HepG2 (cell line): ENCODE results near the gene EHBP1. TPM values are rescaled to one million over a fixed set of nuclear protein-coding genes. Genes with fewer than 3 reads are reported as not detected.
A peak's percentile ranks its signal among the peaks of the same experiment; 100 is the strongest.

Experiments
- ATAC-seq: fragments of 200-7000 bp; cut with Tn5 transposase; 3 replicates; pipeline ENCODE4 v1.9.1; 2020; ENCODE audit warnings: mild to moderate bottlenecking, moderate library complexity
- BruUV-seq: library from RNA; stranded (reverse); fragments of 400-500 nt; replicated peaks from 2 replicates; lab custom pipeline; 2021; lab: Mats Ljungman, UMichigan
- CTCF ChIA-PET: fragments of 300-600 bp; formaldehyde crosslinking; extraction: SDS; loops from one replicate; lab custom pipeline; 2021; ENCODE audit warnings: low total read pairs, inconsistent platforms, low intra/inter-chr PET ratio; lab: Yijun Ruan, JAX
- POLR2A ChIA-PET: fragments of 350-600 bp; sonication (Branson Sonifier 250); formaldehyde crosslinking; loops from one replicate; lab custom pipeline; 2020; ENCODE audit warnings: antibody characterized with exemption, inconsistent platforms; lab: Yijun Ruan, JAX
- DNase-seq: peaks from one replicate; pipeline ENCODE4 v3.0.0-alpha.2; 2015; ENCODE audit warnings: low spot score
- FAIRE-seq: peaks from 3 replicates; lab custom pipeline; 2011; peaks lifted over from hg19 to GRCh38; lab: Jason Lieb, UNC
- H2AFZ ChIP-seq: one replicate; pipeline ENCODE4 v1.6.1; 2011; ENCODE audit warnings: low read length, inconsistent platforms
- H3K27ac ChIP-seq: fragments of 300-600 bp; 3 replicates; pipeline ENCODE4 v1.8.0; 2011; ENCODE audit warnings: mixed run types, mild to moderate bottlenecking, mixed read lengths, low read length, inconsistent platforms; ENCODE audit not compliant: insufficient read depth; ENCODE audit errors: extremely low read length
- H3K27me3 ChIP-seq, 2 experiments: fragments of 200-600 bp in 1 of 2; 2 replicates in 1 of 2; 3 replicates in 1 of 2; pipeline versions ENCODE4 v1.6.0 to v1.8.0; 2011; ENCODE audit warnings: low read length in 2 of 2, mild to moderate bottlenecking in 2 of 2, moderate library complexity in 2 of 2, inconsistent platforms in 1 of 2; ENCODE audit not compliant: insufficient read depth in 2 of 2, control insufficient read depth in 1 of 2
- H3K36me3 ChIP-seq, 2 experiments: fragments of 200-600 bp in 1 of 2; replicated peaks in 1 of 2; 2 replicates in 1 of 2; 3 replicates in 1 of 2; pipeline versions ENCODE4 v1.5.1 to v1.8.0; 2011; ENCODE audit warnings: low read length in 2 of 2, inconsistent platforms in 1 of 2; ENCODE audit not compliant: insufficient read depth in 2 of 2, control insufficient read depth in 1 of 2
- H3K4me1 ChIP-seq: 2 replicates; pipeline ENCODE4 v1.5.1; 2012; ENCODE audit warnings: low read length, inconsistent platforms; ENCODE audit not compliant: insufficient read depth
- H3K4me2 ChIP-seq: 2 replicates; pipeline ENCODE4 v1.6.0; 2011; ENCODE audit warnings: low read depth, low read length, inconsistent platforms
- H3K4me3 ChIP-seq, 3 experiments: fragments of 200-600 bp in 1 of 3; sonication (generic), shearing (Covaris generic) in 1 of 3; replicated peaks in 1 of 3; 2 replicates each; pipeline ENCODE4 v1.5.1; 2011 to 2016; ENCODE audit warnings: low read length in 3 of 3, inconsistent platforms in 2 of 3, low read depth in 2 of 3, mild to moderate bottlenecking in 2 of 3, control low read depth in 1 of 3, mixed read lengths in 1 of 3; ENCODE audit not compliant: insufficient read depth in 1 of 3
- H3K79me2 ChIP-seq: one replicate; pipeline ENCODE4 v1.6.1; 2011; ENCODE audit warnings: low read length, inconsistent platforms; ENCODE audit not compliant: insufficient read depth
- H3K9ac ChIP-seq: 2 replicates; pipeline ENCODE4 v1.6.0; 2011; ENCODE audit warnings: mild to moderate bottlenecking, low read depth, low read length, inconsistent platforms; ENCODE audit not compliant: insufficient read depth
- H3K9me3 ChIP-seq: 2 replicates; pipeline ENCODE4 v1.5.1; 2012; ENCODE audit warnings: mild to moderate bottlenecking, low read length
- H4K20me1 ChIP-seq: 2 replicates; pipeline ENCODE4 v1.6.0; 2011; ENCODE audit warnings: inconsistent platforms, mild to moderate bottlenecking, low read length, moderate library complexity; ENCODE audit not compliant: insufficient read depth
- ATF3 ChIP-seq: sonication (generic); formaldehyde crosslinking; IDR thresholded peaks from 2 replicates; pipeline ENCODE4 v1.4.0; 2020; ENCODE audit warnings: missing genetic modification reagents
- CC2D1A ChIP-seq: sonication (generic); formaldehyde crosslinking; IDR thresholded peaks from 2 replicates; pipeline ENCODE4 v1.8.1; 2023; ENCODE audit warnings: mild to moderate bottlenecking, missing genetic modification reagents
- HNF1B ChIP-seq: sonication (generic); formaldehyde crosslinking; IDR thresholded peaks from 2 replicates; pipeline ENCODE4 v1.5.1; 2020; ENCODE audit warnings: mild to moderate bottlenecking, moderate library complexity, missing genetic modification reagents
- MTF1 ChIP-seq: sonication (generic); formaldehyde crosslinking; IDR thresholded peaks from 2 replicates; pipeline ENCODE4 v1.5.0; 2020; ENCODE audit warnings: missing genetic modification reagents
- MXD3 ChIP-seq: IDR thresholded peaks from 2 replicates; pipeline ENCODE4 v1.6.1; 2016; ENCODE audit warnings: mild to moderate bottlenecking, missing biosample characterization, missing genetic modification reagents
- NRL ChIP-seq: sonication (generic); formaldehyde crosslinking; IDR thresholded peaks from 2 replicates; pipeline ENCODE4 v1.5.0; 2020; ENCODE audit warnings: missing genetic modification reagents, mild to moderate bottlenecking, moderate library complexity, borderline replicate concordance
- YEATS4 ChIP-seq: sonication (generic); formaldehyde crosslinking; IDR thresholded peaks from 2 replicates; pipeline ENCODE4 v1.4.0; 2020; ENCODE audit warnings: missing genetic modification reagents, borderline replicate concordance
- ZNF263 ChIP-seq: sonication (generic); formaldehyde crosslinking; IDR thresholded peaks from 2 replicates; pipeline ENCODE4 v1.4.0; 2020; ENCODE audit warnings: missing genetic modification reagents
- ZNF44 ChIP-seq: sonication (generic); formaldehyde crosslinking; IDR thresholded peaks from 2 replicates; pipeline ENCODE4 v1.5.1; 2020; ENCODE audit warnings: mild to moderate bottlenecking, missing genetic modification reagents
- ZNF773 ChIP-seq: sonication (generic); formaldehyde crosslinking; IDR thresholded peaks from 2 replicates; pipeline ENCODE4 v1.4.0; 2020; ENCODE audit warnings: missing genetic modification reagents, borderline replicate concordance
- ZNF777 ChIP-seq: sonication (generic); formaldehyde crosslinking; IDR thresholded peaks from 2 replicates; pipeline ENCODE4 v1.4.0; 2020; ENCODE audit warnings: missing genetic modification reagents
- WGBS: methylation state at CpG from one replicate; pipeline ENCODE4 v1.1.6; 2017; ENCODE audit warnings: low lambda C conversion rate; 5-methylcytosine and 5-hydroxymethylcytosine counted together
- in situ Hi-C: cut with HindIII; loops from 2 replicates; pipeline ENCODE4 v1.10.0; 2017; ENCODE audit warnings: low pct_unique_long_range_greater_than_20kb; ENCODE audit not compliant: extremely low pct_ligation_motif_present
- intact Hi-C: fragments of 100-400 bp; cut with micrococcal nuclease; formaldehyde crosslinking; loops from one replicate; pipeline ENCODE4 v1.10.0; 2022; ENCODE audit not compliant: unreplicated experiment
- polyA plus RNA-seq, 8 experiments: library from polyadenylated mRNA; depleted of rRNA in 3 of 8; stranded (reverse) in 7 of 8; unstranded in 1 of 8; fragments of >200 nt; fragmentation: Illumina TruSeq in 4 of 8; extraction: Trizol in 4 of 8; gene quantifications; 2 replicates each; pipeline versions ENCODE4 v1.2.1 to v1.2.3, GENCODE V29; 2011 to 2016; ENCODE audit warnings: low read depth in 4 of 8, missing spikeins in 1 of 8, mixed read lengths in 1 of 8; ENCODE audit not compliant: insufficient read depth in 1 of 8
- total RNA-seq, 5 experiments: library from RNA; depleted of rRNA; stranded (reverse); fragments of >200 nt; fragmentation: Illumina TruSeq; extraction: Trizol; gene quantifications; 2 replicates each; pipeline ENCODE4 v1.2.3, GENCODE V29; 2016; ENCODE audit warnings: low read depth in 1 of 5
- TF ChIP-seq, protein P1 (sequence below): sonication (generic); formaldehyde crosslinking; IDR thresholded peaks from 2 replicates; pipeline ENCODE4 v1.5.0; 2020; ENCODE audit warnings: mild to moderate bottlenecking, missing genetic modification reagents

The EHBP1 gene
- total and polyA plus RNA-seq, 2 of the 13 experiments (the other 11 are each of a cell fraction or from before 2014, with no cell fraction given), result 93.5 to 146 TPM

- peak; percentile 70 for TF ChIP-seq HNF1B (CRISPR knock-in tag)
Observed at GRCh38 chr2:63049211-63049969, 343.9 kb downstream of the EHBP1 start (continued).

- no peak overlapping the region for H2AFZ ChIP-seq
- intact Hi-C loops, result loop anchor here (1.0 to 2.0 kb wide), 2 partner anchors 139 to 251 kb away; no protein-coding TSS in a partner anchor
- in situ Hi-C loops, result loop anchor here (25.0 kb wide), 1 partner anchor 638 kb away; no protein-coding TSS in a partner anchor
- FAIRE-seq, result no peak
- POLR2A ChIA-PET, result interaction anchor here (0.6 to 1.2 kb wide), 3 partner anchors 9 to 143 kb away, joined by 3 to 5 read pairs (median 4); no protein-coding TSS in a partner anchor
- H3K27ac ChIP-seq, result peak overlapping the region; percentile 90
- H3K4me2 ChIP-seq, result peak overlapping the region; percentile 98
- TSS peak; percentile 88 for BruUV-seq
- H3K79me2 ChIP-seq, result peaks cover 8% of the 10 kb centered on the region
- H3K4me1 ChIP-seq, result peaks cover 30% of the 10 kb centered on the region
- H3K36me3 ChIP-seq, result peaks cover 16 to 45% of the 10 kb centered on the region in 2 experiments
- CTCF ChIA-PET, result no interaction called here
- H3K27me3 ChIP-seq, result no peaks in the 10 kb centered on the region; a peak in 1 of 5 replicates
- peak overlapping the region; percentile 79 for H3K9ac ChIP-seq
- no peaks in the 10 kb centered on the region for H4K20me1 ChIP-seq
- no peak for DNase-seq
- peak overlapping the region; percentile 79 to 98 (median 80) for H3K4me3 ChIP-seq
- H3K9me3 ChIP-seq, result no peaks in the 10 kb centered on the region
- WGBS, result under 1% methylated on average over 17 of the region's 31 CpGs
- no peak; the same call in 2 of the 3 replicates for ATAC-seq
- peak; percentile 72; the same call in 1 of the 2 replicates for TF ChIP-seq ZNF263 (CRISPR knock-in tag)
- peak; percentile 20; the same call in 1 of the 2 replicates for TF ChIP-seq ZNF773 (CRISPR knock-in tag)
- TF ChIP-seq NRL (CRISPR knock-in tag), result 0 out of 2 replicates have a peak, but pooled peaks have one; percentile 14
- TF ChIP-seq ZNF777, result peak; percentile 58
- no peak for TF ChIP-seq CC2D1A
- TF ChIP-seq ZNF44 (CRISPR knock-in tag), result no peak
- TF ChIP-seq MTF1 (CRISPR knock-in tag), result peak; percentile 64; the same call in 1 of the 2 replicates
- peak; percentile 37; the same call in 1 of the 2 replicates for TF ChIP-seq MXD3 (CRISPR knock-in tag)
- TF ChIP-seq ATF3, result no peak
- TF ChIP-seq, protein P1, sequence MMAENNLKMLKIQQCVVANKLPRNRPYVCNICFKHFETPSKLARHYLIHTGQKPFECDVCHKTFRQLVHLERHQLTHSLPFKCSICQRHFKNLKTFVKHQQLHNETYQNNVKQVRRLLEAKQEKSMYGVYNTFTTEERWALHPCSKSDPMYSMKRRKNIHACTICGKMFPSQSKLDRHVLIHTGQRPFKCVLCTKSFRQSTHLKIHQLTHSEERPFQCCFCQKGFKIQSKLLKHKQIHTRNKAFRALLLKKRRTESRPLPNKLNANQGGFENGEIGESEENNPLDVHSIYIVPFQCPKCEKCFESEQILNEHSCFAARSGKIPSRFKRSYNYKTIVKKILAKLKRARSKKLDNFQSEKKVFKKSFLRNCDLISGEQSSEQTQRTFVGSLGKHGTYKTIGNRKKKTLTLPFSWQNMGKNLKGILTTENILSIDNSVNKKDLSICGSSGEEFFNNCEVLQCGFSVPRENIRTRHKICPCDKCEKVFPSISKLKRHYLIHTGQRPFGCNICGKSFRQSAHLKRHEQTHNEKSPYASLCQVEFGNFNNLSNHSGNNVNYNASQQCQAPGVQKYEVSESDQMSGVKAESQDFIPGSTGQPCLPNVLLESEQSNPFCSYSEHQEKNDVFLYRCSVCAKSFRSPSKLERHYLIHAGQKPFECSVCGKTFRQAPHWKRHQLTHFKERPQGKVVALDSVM, result peak; percentile 26; the same call in 1 of the 2 replicates
- peak; percentile 19; the same call in 1 of the 2 replicates for TF ChIP-seq YEATS4 (CRISPR knock-in tag)
Observed at GRCh38 chr2:63049970-63050333, 344.4 kb downstream of the EHBP1 start.
